Activated CD4-positive, alpha-beta T cell treated with anti-CD3 and anti-CD28 coated beads for 36 hours (primary cell): Measurements from ENCODE around the gene EMP1. TPM values are rescaled to one million over a fixed set of nuclear protein-coding genes. Genes with fewer than 3 reads are reported as not detected.

Experiments used
- ATAC-seq: fragments of 200-7000 bp; cut with Tn5 transposase; one replicate; pipeline ENCODE4 v1.10.0; 2021; ENCODE audit warnings: mild to moderate bottlenecking, moderate library complexity
- CTCF ChIA-PET: fragments of 350-600 bp; sonication (Branson Sonifier 250); formaldehyde crosslinking; loops from one replicate; lab custom pipeline; 2021; ENCODE audit warnings: antibody characterized with exemption; lab: Charles Lee
- POLR2A ChIA-PET: fragments of 350-600 bp; sonication (Branson Sonifier 250); formaldehyde crosslinking; loops from one replicate; lab custom pipeline; 2021; ENCODE audit warnings: antibody characterized with exemption, inconsistent platforms; lab: Charles Lee
- DNase-seq: peaks from one replicate; pipeline ENCODE4 v3.0.0-alpha.2; 2020
- H3K27ac Mint-ChIP-seq: one replicate; pipeline ENCODE4 v1.8.0; 2021; ENCODE audit warnings: mixed read lengths
- H3K27me3 Mint-ChIP-seq: one replicate; pipeline ENCODE4 v1.8.0; 2021; ENCODE audit warnings: mixed read lengths
- H3K36me3 Mint-ChIP-seq: one replicate; pipeline ENCODE4 v1.8.0; 2021; ENCODE audit warnings: low read depth, mixed read lengths
- H3K4me1 Mint-ChIP-seq: one replicate; pipeline ENCODE4 v1.8.0; 2021; ENCODE audit warnings: mixed read lengths
- H3K4me3 Mint-ChIP-seq: one replicate; pipeline ENCODE4 v1.8.0; 2021; ENCODE audit warnings: mild to moderate bottlenecking, moderate library complexity, mixed read lengths
- H3K9me3 Mint-ChIP-seq: one replicate; pipeline ENCODE4 v1.8.0; 2021; ENCODE audit warnings: low read depth, mixed read lengths
- intact Hi-C, 2 experiments: fragments of 100-400 bp; cut with DNase I in 1 of 2; cut with micrococcal nuclease in 1 of 2; formaldehyde crosslinking; loops; one replicate each; pipeline versions ENCODE4 v1.14.2 to v1.15.1; 2022 to 2024; cut with DNase I, micrococcal nuclease
- total RNA-seq, 2 experiments: library from RNA; stranded (reverse); gene quantifications; one replicate each; pipeline ENCODE4 v1.2.3, GENCODE V29; 2021

EMP1 gene
- total RNA-seq, 2 experiments from 2014 or later, result 12.9 to 16.6 TPM

GRCh38 chr12:13208533-13209435 lies 12.3 kb downstream of the EMP1 start:
- no peaks in the 10 kb centered on the region for H3K27me3 Mint-ChIP-seq
- DNase-seq, result peak; percentile 28
- intact Hi-C loops, result loop anchor here in 1 of 2 experiments (1.0 kb wide), 1 partner anchor 110 kb away; no protein-coding TSS in a partner anchor
- CTCF ChIA-PET, result interaction anchor here (0.7 to 10.1 kb wide), 10 partner anchors 8 to 294 kb away, joined by 3 to 145 read pairs (median 5); partner anchors contain the start of genes FAM234B and GSG1
- no peak for ATAC-seq
- no peak overlapping the region for H3K27ac Mint-ChIP-seq
- H3K4me1 Mint-ChIP-seq, result peaks cover 45% of the 10 kb centered on the region
- H3K4me3 Mint-ChIP-seq, result no peak overlapping the region
- no peaks in the 10 kb centered on the region for H3K36me3 Mint-ChIP-seq
- POLR2A ChIA-PET, result interaction anchor here (0.6 kb wide), 1 partner anchor 13 kb away, joined by 6 read pairs; the partner anchor contains the start of gene EMP1
- H3K9me3 Mint-ChIP-seq, result no peaks in the 10 kb centered on the region

- no peaks in the 10 kb centered on the region for H3K9me3 Mint-ChIP-seq
Measured at GRCh38 chr12:13209436-13210235, 13.1 kb downstream of the EMP1 start.

GRCh38 chr12:13210236-13211190 lies 14.0 kb downstream of the EMP1 start:
- POLR2A ChIA-PET, result interaction anchor here (0.8 kb wide), 1 partner anchor 14 kb away, joined by 5 read pairs; the partner anchor contains the start of gene EMP1
- intact Hi-C loops, result loop anchor here (1.0 to 5.0 kb wide), 7 partner anchors 14 to 423 kb away; partner anchors contain the start of genes APOLD1 (in 2 of the 2), EMP1 (in 2 of the 2) and FAM234B (in 2 of the 2)
- no peak overlapping the region for H3K4me3 Mint-ChIP-seq
- no peak overlapping the region for H3K27ac Mint-ChIP-seq
- peaks cover 43% of the 10 kb centered on the region for H3K4me1 Mint-ChIP-seq
- CTCF ChIA-PET, result interaction anchor here (1.1 to 10.1 kb wide), 12 partner anchors 9 to 295 kb away, joined by 3 to 145 read pairs (median 14); partner anchors contain the start of genes EMP1, FAM234B and GSG1
- H3K9me3 Mint-ChIP-seq, result no peaks in the 10 kb centered on the region
- H3K27me3 Mint-ChIP-seq, result no peaks in the 10 kb centered on the region
- DNase-seq, result no peak
- H3K36me3 Mint-ChIP-seq, result no peaks in the 10 kb centered on the region
- ATAC-seq, result peak; percentile 17

More at GRCh38 chr12:13209436-13210235, 13.1 kb downstream of the EMP1 start:
- ATAC-seq (no peak), DNase-seq (no peak)
- Mint-ChIP-seq H3K4me1 (peaks cover 45% of the 10 kb centered on the region), H3K27ac (no peak overlapping the region), H3K4me3 (no peak overlapping the region), H3K27me3 (no peaks in the 10 kb centered on the region), H3K36me3 (no peaks in the 10 kb centered on the region)
- intact Hi-C loops, result loop anchor here (2.0 to 5.0 kb wide), 5 partner anchors 165 to 422 kb away; partner anchors contain the start of genes APOLD1 (in 2 of the 2) and FAM234B (in 2 of the 2)
- ChIA-PET CTCF (interaction anchor here (0.6 to 10.1 kb wide), 7 partner anchors 9 to 294 kb away, joined by 3 to 145 read pairs (median 37); partner anchors contain the start of genes FAM234B and GSG1), POLR2A (interaction anchor here (0.8 kb wide), 1 partner anchor 13 kb away, joined by 5 read pairs; the partner anchor contains the start of gene EMP1)

GRCh38 chr12:13211191-13211858 lies 14.8 kb downstream of the EMP1 start:
- H3K36me3 Mint-ChIP-seq, result no peaks in the 10 kb centered on the region
- intact Hi-C loops, result loop anchor here (1.0 to 5.0 kb wide), 7 partner anchors 15 to 424 kb away; partner anchors contain the start of genes APOLD1 (in 2 of the 2), EMP1 (in 2 of the 2) and FAM234B (in 2 of the 2)
- H3K4me3 Mint-ChIP-seq, result no peak overlapping the region
- peak overlapping the region; percentile 49 for H3K27ac Mint-ChIP-seq
- peak; percentile 64 for DNase-seq
- H3K9me3 Mint-ChIP-seq, result no peaks in the 10 kb centered on the region
- no peaks in the 10 kb centered on the region for H3K27me3 Mint-ChIP-seq
- POLR2A ChIA-PET, result interaction anchor here (0.7 to 1.1 kb wide), 2 partner anchors 110 to 167 kb away, joined by 4 to 7 read pairs; partner anchors contain the start of gene FAM234B
- peak; percentile 50 for ATAC-seq
- CTCF ChIA-PET, result interaction anchor here (0.7 to 10.1 kb wide), 36 partner anchors 9 to 419 kb away, joined by 3 to 145 read pairs (median 6); partner anchors contain the start of genes EMP1, FAM234B and GSG1
- H3K4me1 Mint-ChIP-seq, result peaks cover 35% of the 10 kb centered on the region

GRCh38 chr12:13211859-13212664 lies 15.5 kb downstream of the EMP1 start:
- no peaks in the 10 kb centered on the region for H3K9me3 Mint-ChIP-seq
- DNase-seq (peak; percentile 84), ATAC-seq (peak; percentile 59)
- intact Hi-C loops, result loop anchor here (1.0 to 5.0 kb wide), 13 partner anchors 16 to 425 kb away; partner anchors contain the start of genes APOLD1 (in 2 of the 2), EMP1 (in 2 of the 2), FAM234B (in 2 of the 2) and HEBP1 (in 2 of the 2)
- H3K4me3 Mint-ChIP-seq, result no peak overlapping the region
- H3K27ac Mint-ChIP-seq, result peak overlapping the region; percentile 49
- CTCF ChIA-PET, result interaction anchor here (0.6 to 10.1 kb wide), 58 partner anchors 8 to 1386 kb away, joined by 3 to 145 read pairs (median 4); partner anchors contain the start of genes EMP1, FAM234B, GPRC5A and GSG1
- POLR2A ChIA-PET, result interaction anchor here (0.6 to 1.1 kb wide), 3 partner anchors 111 to 496 kb away, joined by 3 to 7 read pairs (median 4); partner anchors contain the start of gene FAM234B
- no peaks in the 10 kb centered on the region for H3K27me3 Mint-ChIP-seq
- H3K36me3 Mint-ChIP-seq, result no peaks in the 10 kb centered on the region
- peaks cover 29% of the 10 kb centered on the region for H3K4me1 Mint-ChIP-seq

GRCh38 chr12:13215056-13215455 lies 18.5 kb downstream of the EMP1 start:
- Mint-ChIP-seq H3K9me3 (peaks cover 3% of the 10 kb centered on the region), H3K36me3 (no peaks in the 10 kb centered on the region), H3K27ac (no peak overlapping the region), H3K4me3 (no peak overlapping the region), H3K4me1 (peaks cover 18% of the 10 kb centered on the region), H3K27me3 (peaks cover 2% of the 10 kb centered on the region)
- ATAC-seq (no peak), DNase-seq (no peak)
- ChIA-PET CTCF (interaction anchor here (0.5 to 1.1 kb wide), 6 partner anchors 9 to 514 kb away, joined by 3 to 5 read pairs (median 3); no protein-coding TSS in a partner anchor), POLR2A (no interaction called here)
- intact Hi-C loops, result no loop called here

GRCh38 chr12:13218641-13219040 lies 22.1 kb downstream of the EMP1 start:
- POLR2A ChIA-PET, result no interaction called here

GRCh38 chr12:13219320-13219719 lies 22.8 kb downstream of the EMP1 start:
- peaks cover 3% of the 10 kb centered on the region for H3K9me3 Mint-ChIP-seq
- intact Hi-C loops, result no loop called here
- H3K4me3 Mint-ChIP-seq, result no peak overlapping the region
- ChIA-PET CTCF (interaction anchor here (1.1 to 3.1 kb wide), 5 partner anchors 8 to 195 kb away, joined by 3 to 18 read pairs (median 5); no protein-coding TSS in a partner anchor), POLR2A (no interaction called here)
- peaks cover 4% of the 10 kb centered on the region for H3K27me3 Mint-ChIP-seq
- H3K27ac Mint-ChIP-seq, result no peak overlapping the region
- ATAC-seq (no peak), DNase-seq (no peak)
- H3K36me3 Mint-ChIP-seq, result no peaks in the 10 kb centered on the region
- no peaks in the 10 kb centered on the region for H3K4me1 Mint-ChIP-seq

More at GRCh38 chr12:13218641-13219040, 22.1 kb downstream of the EMP1 start:
- Mint-ChIP-seq H3K36me3 (no peaks in the 10 kb centered on the region), H3K4me3 (no peak overlapping the region), H3K27ac (no peak overlapping the region), H3K9me3 (peaks cover 3% of the 10 kb centered on the region), H3K4me1 (no peaks in the 10 kb centered on the region), H3K27me3 (peaks cover 2% of the 10 kb centered on the region)
- CTCF ChIA-PET, result interaction anchor here (1.2 to 3.1 kb wide), 4 partner anchors 7 to 37 kb away, joined by 3 to 18 read pairs (median 8); no protein-coding TSS in a partner anchor
- ATAC-seq (no peak), DNase-seq (no peak)
- intact Hi-C loops, result no loop called here
